Lung (tissue), 12 donors: ENCODE measurements around the gene LSM4. TPM values are rescaled to one million over a fixed set of nuclear protein-coding genes. Genes with fewer than 3 reads are reported as not detected.

Experiments
- ATAC-seq: fragments of 200-7000 bp; cut with Tn5 transposase; one replicate; pipeline ENCODE4 v1.9.1; 2020; ENCODE audit warnings: moderate number of reproducible peaks; ENCODE audit not compliant: insufficient read depth, low FRiP score
- DNase-seq, 3 donors: peaks; one replicate each; pipeline ENCODE4 v3.0.0-alpha.2; 2013 to 2017
- H3K27ac ChIP-seq, 2 donors: one replicate each; pipeline ENCODE4 v1.5.1; 2013; ENCODE audit warnings: mild to moderate bottlenecking in 2 of 2, moderate library complexity in 2 of 2, control low read depth in 1 of 2, inconsistent platforms in 1 of 2, low read depth in 1 of 2, low read length in 1 of 2
- H3K27me3 ChIP-seq, 3 donors: one replicate each; pipeline ENCODE4 v1.5.1; 2013; ENCODE audit warnings: low read length in 2 of 3; ENCODE audit not compliant: control insufficient read depth in 3 of 3, insufficient read depth in 3 of 3
- H3K36me3 ChIP-seq, 4 donors: one replicate each; pipeline ENCODE4 v1.5.1; 2013; ENCODE audit warnings: low read length in 4 of 4, mild to moderate bottlenecking in 1 of 4, moderate library complexity in 1 of 4; ENCODE audit not compliant: control insufficient read depth in 4 of 4, insufficient read depth in 4 of 4
- H3K4me1 ChIP-seq, 5 donors: one replicate each; pipeline ENCODE4 v1.5.1; 2013; ENCODE audit warnings: low read length in 5 of 5, mild to moderate bottlenecking in 2 of 5, moderate library complexity in 1 of 5; ENCODE audit not compliant: control insufficient read depth in 5 of 5, insufficient read depth in 5 of 5
- H3K4me3 ChIP-seq: one replicate; pipeline ENCODE4 v1.5.1; 2013; ENCODE audit warnings: mild to moderate bottlenecking, control low read depth, moderate library complexity
- H3K9ac ChIP-seq, 2 donors: one replicate each; pipeline ENCODE4 v1.5.1; 2013; ENCODE audit warnings: low read length in 2 of 2, control low read depth in 1 of 2; ENCODE audit not compliant: insufficient read depth in 1 of 2
- H3K9me3 ChIP-seq, 4 donors: one replicate each; pipeline ENCODE4 v1.5.1; 2013; ENCODE audit warnings: low read length in 3 of 4, mild to moderate bottlenecking in 1 of 4, moderate library complexity in 1 of 4; ENCODE audit not compliant: control insufficient read depth in 4 of 4, insufficient read depth in 3 of 4
- CTCF ChIP-seq: IDR thresholded peaks from 2 replicates; pipeline ENCODE4 v1.5.1; 2012; ENCODE audit warnings: mild to moderate bottlenecking; ENCODE audit errors: control extremely low read depth, extremely low read depth
- WGBS, 2 donors: extraction: QIAGEN DNeasy Blood & Tissue Kit; methylation state at CpG; one replicate each; pipeline ENCODE4 v1.1.7; 2013; 5-methylcytosine and 5-hydroxymethylcytosine counted together
- polyA plus RNA-seq, 2 donors: library from polyadenylated mRNA; stranded (reverse); fragments of 200-250 nt; gene quantifications; one replicate each; pipeline ENCODE4 v1.2.1, GENCODE V29; 2013
- total RNA-seq, 2 donors: library from RNA; depleted of rRNA in 1 of 2; stranded (reverse); fragments of >200 nt in 1 of 2; gene quantifications; one replicate each; pipeline ENCODE4 v1.2.1, GENCODE V29; 2014 to 2021
- donor health status: control.
- donor health status: control.
- donor health status: Bipolar disorder and iron deficiency.
- donor health status: healthy.
- donor health status: DM: yes; HTN: yes; CAD: no.

LSM4 gene
- total and polyA plus RNA-seq, 4 donors = 67.7 to 217 (median 114) TPM

GRCh38 chr19:18321734-18322102 is 1.2 kb downstream of the LSM4 start:
- DNase-seq (peak; percentile 60 to 72 (median 64)), ATAC-seq (no peak)
- Histone ChIP-seq H3K9ac (peak overlapping the region in 1 of 2 donors; percentile 17), H3K36me3 (no peaks in the 10 kb centered on the region), H3K9me3 (no peaks in the 10 kb centered on the region), H3K27me3 (no peaks in the 10 kb centered on the region), H3K4me1 (peaks cover 4 to 28% (median 15%) of the 10 kb centered on the region in 5 donors), H3K4me3 (no peak overlapping the region), H3K27ac (peak overlapping the region; percentile 92 to 98)
- WGBS, 2 donors = 7 to 15% methylated on average over 9 of the region's 9 CpGs
- no peak for TF ChIP-seq CTCF

- Histone ChIP-seq H3K27ac (peak overlapping the region; percentile 92 to 98), H3K4me1 (peaks cover 4 to 28% (median 15%) of the 10 kb centered on the region in 5 donors), H3K9me3 (no peaks in the 10 kb centered on the region), H3K36me3 (no peaks in the 10 kb centered on the region), H3K9ac (peak overlapping the region in 1 of 2 donors; percentile 17), H3K4me3 (no peak overlapping the region), H3K27me3 (no peaks in the 10 kb centered on the region)
- no peak for TF ChIP-seq CTCF
- 52 to 58% methylated on average over 14 of the region's 14 CpGs for WGBS, 2 donors
- DNase-seq (peak in 2 of 3 donors; percentile 43 to 63), ATAC-seq (no peak)
Observed at GRCh38 chr19:18320865-18321733, 1.8 kb downstream of the LSM4 start.

- H3K9ac ChIP-seq = no peak overlapping the region
- no peak for ATAC-seq
- DNase-seq = no peak
Observed at GRCh38 chr19:18319591-18320135, 3.2 kb downstream of the LSM4 start.

More at GRCh38 chr19:18319591-18320135, 3.2 kb downstream of the LSM4 start:
- no peak for TF ChIP-seq CTCF
- H3K4me3 ChIP-seq = no peak overlapping the region
- peak overlapping the region in 1 of 2 donors; percentile 98 for H3K27ac ChIP-seq
- H3K27me3 ChIP-seq = no peaks in the 10 kb centered on the region
- peaks cover 0 to 4% (median 0%) of the 10 kb centered on the region in 4 donors for H3K36me3 ChIP-seq
- no peaks in the 10 kb centered on the region for H3K9me3 ChIP-seq
- peaks cover 4 to 28% (median 15%) of the 10 kb centered on the region in 5 donors for H3K4me1 ChIP-seq
- WGBS, 2 donors = 60 to 76% methylated on average over 7 of the region's 7 CpGs
